Upper lobe of left lung (tissue), 6 donors: ENCODE results near the gene ZNF668. TPM values are rescaled to one million over a fixed set of nuclear protein-coding genes. Genes with fewer than 3 reads are reported as not detected.

Source experiments
- ATAC-seq, 2 donors: fragments of 200-7000 bp; cut with Tn5 transposase; one replicate each; pipeline ENCODE4 v1.9.1; 2022; ENCODE audit warnings: mild to moderate bottlenecking in 2 of 2, moderate library complexity in 2 of 2; ENCODE audit not compliant: low FRiP score in 2 of 2
- DNase-seq, 2 donors: peaks; one replicate each; pipeline ENCODE4 v3.0.0-alpha.2; 2019 to 2020
- H3K27ac ChIP-seq, 4 donors: fragments of 200-600 bp; sonication (generic); one replicate each; pipeline ENCODE4 v1.5.1; 2016 to 2019
- H3K27me3 ChIP-seq, 4 donors: fragments of 200-600 bp; sonication (generic); one replicate each; pipeline ENCODE4 v1.5.1; 2017 to 2019
- H3K36me3 ChIP-seq, 4 donors: fragments of 200-600 bp; sonication (generic); one replicate each; pipeline ENCODE4 v1.5.1; 2016 to 2019
- H3K4me1 ChIP-seq, 4 donors: fragments of 200-600 bp; sonication (generic); one replicate each; pipeline ENCODE4 v1.5.1; 2018 to 2019
- H3K4me3 ChIP-seq, 4 donors: fragments of 200-600 bp; sonication (generic); one replicate each; pipeline ENCODE4 v1.5.1; 2017 to 2019; ENCODE audit warnings: mild to moderate bottlenecking in 2 of 4, moderate library complexity in 1 of 4
- H3K9me3 ChIP-seq, 4 donors: fragments of 200-600 bp; sonication (generic); one replicate each; pipeline ENCODE4 v1.5.1; 2018 to 2019
- EP300 ChIP-seq, 4 donors: sonication (generic); formaldehyde crosslinking; IDR thresholded peaks; one replicate each; pipeline ENCODE4 v1.5.1; 2017; ENCODE audit warnings: antibody characterized with exemption in 4 of 4, control low read depth in 2 of 4
- POLR2A ChIP-seq, 4 donors: fragments of 450-650 bp; IDR thresholded peaks; one replicate each; pipeline ENCODE4 v1.5.1; 2016 to 2017; ENCODE audit warnings: antibody characterized with exemption in 4 of 4, mild to moderate bottlenecking in 2 of 4
- POLR2AphosphoS5 ChIP-seq, 2 donors: sonication (generic); formaldehyde crosslinking; IDR thresholded peaks; one replicate each; pipeline ENCODE4 v1.5.1; 2017; ENCODE audit warnings: antibody characterized with exemption in 2 of 2
- WGBS, 2 donors: methylation state at CpG; one replicate each; pipeline ENCODE4 v1.1.5; 2017 to 2018; 5-methylcytosine and 5-hydroxymethylcytosine counted together
- total RNA-seq, 6 donors: library from RNA; depleted of rRNA in 4 of 6; stranded (reverse); fragments of >200 nt in 4 of 6; gene quantifications; one replicate each; pipeline versions ENCODE4 v1.1.0 to v1.2.1, GENCODE V29; 2016 to 2021
- TF ChIP-seq, protein P1 (sequence below), 6 experiments: fragments of 450-650 bp in 4 of 6; fragments of 200-600 bp in 2 of 6; sonication (generic) in 2 of 6; IDR thresholded peaks; one replicate each; pipeline ENCODE4 v1.5.1; 2016 to 2019; ENCODE audit warnings: antibody characterized with exemption in 6 of 6
- donor health status: DM: no; HTN: no; CAD: no; lungs with moderate emphysema.
- donor health status: DM: no; HTN: yes; CAD: no; lungs with severe emphysema.

ZNF668 gene
- total RNA-seq, 6 donors from 2014 or later = 8.4 to 21.0 (median 11.4) TPM

DNA sequence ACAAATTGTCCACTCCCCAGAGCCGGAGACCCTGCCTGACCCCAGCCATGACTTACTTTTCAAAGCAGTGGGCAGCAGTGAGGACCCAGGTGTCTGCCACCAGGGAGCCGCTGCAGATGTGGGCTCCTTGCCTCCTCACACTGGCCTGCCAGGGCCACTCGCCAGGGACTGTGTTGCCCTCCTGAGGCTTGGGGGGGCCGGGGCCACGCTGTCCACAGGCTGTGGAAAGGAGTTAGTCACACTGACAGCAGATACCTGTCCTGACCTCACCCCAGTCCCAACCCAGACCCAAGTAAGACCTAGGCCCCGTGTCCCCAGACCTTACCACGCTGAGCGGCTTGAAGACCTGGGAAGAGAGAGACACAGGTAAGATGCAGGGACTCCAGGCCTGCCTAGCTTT, 13.4 kb upstream of the ZNF668 start:
- ATAC-seq = no peak
- DNase-seq = no peak
- Histone ChIP-seq H3K27ac (no peak overlapping the region), H3K4me1 (peaks cover 0 to 15% (median 6%) of the 10 kb centered on the region in 4 donors), H3K4me3 (no peak overlapping the region), H3K27me3 (no peaks in the 10 kb centered on the region), H3K36me3 (peaks cover 0 to 75% (median 30%) of the 10 kb centered on the region in 4 donors), H3K9me3 (no peaks in the 10 kb centered on the region)
- 88 to 96% methylated on average over 5 to 8 of the region's 8 CpGs for WGBS, 2 donors
- TF ChIP-seq, protein P1, sequence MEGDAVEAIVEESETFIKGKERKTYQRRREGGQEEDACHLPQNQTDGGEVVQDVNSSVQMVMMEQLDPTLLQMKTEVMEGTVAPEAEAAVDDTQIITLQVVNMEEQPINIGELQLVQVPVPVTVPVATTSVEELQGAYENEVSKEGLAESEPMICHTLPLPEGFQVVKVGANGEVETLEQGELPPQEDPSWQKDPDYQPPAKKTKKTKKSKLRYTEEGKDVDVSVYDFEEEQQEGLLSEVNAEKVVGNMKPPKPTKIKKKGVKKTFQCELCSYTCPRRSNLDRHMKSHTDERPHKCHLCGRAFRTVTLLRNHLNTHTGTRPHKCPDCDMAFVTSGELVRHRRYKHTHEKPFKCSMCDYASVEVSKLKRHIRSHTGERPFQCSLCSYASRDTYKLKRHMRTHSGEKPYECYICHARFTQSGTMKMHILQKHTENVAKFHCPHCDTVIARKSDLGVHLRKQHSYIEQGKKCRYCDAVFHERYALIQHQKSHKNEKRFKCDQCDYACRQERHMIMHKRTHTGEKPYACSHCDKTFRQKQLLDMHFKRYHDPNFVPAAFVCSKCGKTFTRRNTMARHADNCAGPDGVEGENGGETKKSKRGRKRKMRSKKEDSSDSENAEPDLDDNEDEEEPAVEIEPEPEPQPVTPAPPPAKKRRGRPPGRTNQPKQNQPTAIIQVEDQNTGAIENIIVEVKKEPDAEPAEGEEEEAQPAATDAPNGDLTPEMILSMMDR (IDR thresholded peaks at IDR 0.05) = no peak
- TF ChIP-seq POLR2A (IDR thresholded peaks at IDR 0.05) = no peak
- no peak for TF ChIP-seq POLR2AphosphoS5 (IDR thresholded peaks at IDR 0.05)
- no peak for TF ChIP-seq EP300 (IDR thresholded peaks at IDR 0.05)

DNA sequence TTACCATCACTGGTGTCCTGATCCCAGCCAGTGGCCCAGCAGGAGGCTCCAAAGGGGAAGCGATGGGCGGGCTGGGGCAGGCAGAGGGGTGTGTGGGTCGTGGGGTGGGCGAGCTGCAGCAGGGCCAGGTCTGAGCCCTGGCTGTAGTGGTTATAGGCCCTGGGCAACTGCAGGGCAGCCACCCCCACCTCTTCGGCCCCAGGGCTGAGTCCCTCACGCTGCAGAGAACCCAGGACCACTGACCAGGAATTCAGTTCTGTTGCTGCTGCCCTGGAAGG, 12.5 kb upstream of the ZNF668 start:
- Histone ChIP-seq H3K4me3 (no peak overlapping the region), H3K36me3 (peaks cover 0 to 84% (median 33%) of the 10 kb centered on the region in 4 donors), H3K9me3 (no peaks in the 10 kb centered on the region), H3K27ac (no peak overlapping the region), H3K27me3 (no peaks in the 10 kb centered on the region), H3K4me1 (peaks cover 5 to 19% (median 13%) of the 10 kb centered on the region in 4 donors)
- TF ChIP-seq, protein P1 (IDR thresholded peaks at IDR 0.05) = no peak
- TF ChIP-seq EP300 (IDR thresholded peaks at IDR 0.05) (no peak), POLR2AphosphoS5 (IDR thresholded peaks at IDR 0.05) (no peak), POLR2A (IDR thresholded peaks at IDR 0.05) (no peak)
- ATAC-seq (no peak), DNase-seq (no peak)
- WGBS, 2 donors = 93% methylated on average over 4 of the region's 6 CpGs; no CpG with 5 or more reads in 1 of the 2 donors

DNA sequence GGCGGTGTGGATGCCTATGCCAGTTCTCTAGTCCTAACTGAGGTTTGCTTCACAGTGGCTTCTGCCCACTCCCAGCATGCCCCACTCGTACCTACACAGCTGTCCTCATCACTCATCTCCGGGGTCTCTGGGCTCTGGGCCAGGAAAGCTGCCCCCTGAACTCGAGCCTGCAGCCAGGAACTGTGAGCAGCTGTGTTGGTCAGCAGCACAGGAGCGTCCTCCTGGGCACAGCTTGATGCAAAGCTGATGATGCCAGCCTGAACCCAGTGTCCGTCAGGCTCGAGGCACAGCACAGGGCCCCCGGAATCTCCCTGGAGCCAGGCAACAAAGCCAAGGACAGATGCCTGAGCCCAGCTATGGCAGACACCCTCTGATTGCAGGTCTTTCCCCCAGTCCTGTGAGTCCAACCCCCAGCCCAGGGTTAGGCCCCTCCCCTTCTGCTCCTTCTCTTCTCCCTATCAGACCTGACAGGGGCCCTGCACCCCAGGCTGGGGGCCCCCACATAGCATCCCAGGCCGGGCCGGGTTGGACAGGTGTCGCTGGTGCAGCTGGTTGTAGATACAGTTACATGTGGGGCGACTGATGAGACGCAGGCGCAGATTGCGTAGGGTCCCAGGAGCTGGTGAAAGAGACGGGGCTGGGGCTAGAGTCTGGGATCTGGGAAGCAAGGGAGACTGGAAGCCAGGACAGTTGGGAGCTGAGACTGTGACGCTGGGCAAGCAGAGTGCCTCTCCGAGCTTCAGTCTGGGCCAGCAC, 12.0 kb upstream of the ZNF668 start:
- WGBS, 2 donors = 88 to 91% methylated on average over 12 to 16 of the region's 18 CpGs
- H3K36me3 ChIP-seq = peaks cover under 1 to 85% (median 35%) of the 10 kb centered on the region in 4 donors
- no peak for DNase-seq

DNA sequence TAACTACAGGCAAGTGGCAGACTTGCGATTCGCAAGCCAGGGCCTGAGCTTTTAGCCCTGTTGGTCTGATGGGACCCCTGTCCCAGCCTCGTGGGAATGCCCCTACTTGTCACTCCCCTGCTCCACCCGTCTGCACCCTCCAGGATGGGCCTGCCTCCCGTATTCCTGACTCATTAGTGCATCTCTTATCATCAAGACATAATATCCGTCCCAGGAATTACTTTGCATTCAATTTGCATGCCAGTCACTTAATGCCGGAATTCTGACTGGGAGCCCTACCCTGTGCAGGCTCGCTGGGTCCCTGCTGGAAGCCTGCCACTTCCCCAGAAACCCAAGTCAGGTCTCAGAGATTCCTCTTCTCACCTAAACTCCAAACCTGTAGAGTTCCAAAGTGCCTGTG, 11.4 kb upstream of the ZNF668 start:
- peaks cover 7 to 85% (median 35%) of the 10 kb centered on the region in 4 donors for H3K36me3 ChIP-seq

More for the DNA sequence above, 12.0 kb upstream of the ZNF668 start:
- Histone ChIP-seq H3K4me1 (peaks cover 10 to 24% (median 17%) of the 10 kb centered on the region in 4 donors), H3K9me3 (no peaks in the 10 kb centered on the region), H3K27ac (no peak overlapping the region), H3K4me3 (no peak overlapping the region), H3K27me3 (no peaks in the 10 kb centered on the region)
- TF ChIP-seq POLR2AphosphoS5 (IDR thresholded peaks at IDR 0.05) (no peak), POLR2A (IDR thresholded peaks at IDR 0.05) (no peak), EP300 (IDR thresholded peaks at IDR 0.05) (no peak)
- TF ChIP-seq, protein P1 (IDR thresholded peaks at IDR 0.05) = no peak
- ATAC-seq = no peak

More for the DNA sequence above, 11.4 kb upstream of the ZNF668 start:
- Histone ChIP-seq H3K9me3 (no peaks in the 10 kb centered on the region), H3K27ac (no peak overlapping the region), H3K4me1 (peaks cover 10 to 31% (median 17%) of the 10 kb centered on the region in 4 donors), H3K4me3 (no peak overlapping the region), H3K27me3 (no peaks in the 10 kb centered on the region)
- no peak for TF ChIP-seq POLR2AphosphoS5 (IDR thresholded peaks at IDR 0.05)
- no peak for TF ChIP-seq EP300 (IDR thresholded peaks at IDR 0.05)
- no peak for TF ChIP-seq POLR2A (IDR thresholded peaks at IDR 0.05)
- TF ChIP-seq, protein P1 (IDR thresholded peaks at IDR 0.05) = no peak
- WGBS, 2 donors = 82 to 86% methylated on average over 8 of the region's 8 CpGs
- DNase-seq (no peak), ATAC-seq (no peak)
